Breast epithelium (tissue), 3 donors: Measurements from ENCODE around the gene HRH1.

Source experiments
- POLR2A ChIP-seq: fragments of 450-650 bp; IDR thresholded peaks from one replicate; pipeline ENCODE4 v1.6.1; 2016; ENCODE audit warnings: antibody characterized with exemption, mild to moderate bottlenecking, moderate library complexity
- TF ChIP-seq, protein P1 (sequence below), 3 donors: fragments of 450-650 bp; IDR thresholded peaks; one replicate each; pipeline ENCODE4 v1.5.1; 2016 to 2017; ENCODE audit warnings: antibody characterized with exemption in 3 of 3, mild to moderate bottlenecking in 3 of 3, moderate library complexity in 3 of 3

DNA sequence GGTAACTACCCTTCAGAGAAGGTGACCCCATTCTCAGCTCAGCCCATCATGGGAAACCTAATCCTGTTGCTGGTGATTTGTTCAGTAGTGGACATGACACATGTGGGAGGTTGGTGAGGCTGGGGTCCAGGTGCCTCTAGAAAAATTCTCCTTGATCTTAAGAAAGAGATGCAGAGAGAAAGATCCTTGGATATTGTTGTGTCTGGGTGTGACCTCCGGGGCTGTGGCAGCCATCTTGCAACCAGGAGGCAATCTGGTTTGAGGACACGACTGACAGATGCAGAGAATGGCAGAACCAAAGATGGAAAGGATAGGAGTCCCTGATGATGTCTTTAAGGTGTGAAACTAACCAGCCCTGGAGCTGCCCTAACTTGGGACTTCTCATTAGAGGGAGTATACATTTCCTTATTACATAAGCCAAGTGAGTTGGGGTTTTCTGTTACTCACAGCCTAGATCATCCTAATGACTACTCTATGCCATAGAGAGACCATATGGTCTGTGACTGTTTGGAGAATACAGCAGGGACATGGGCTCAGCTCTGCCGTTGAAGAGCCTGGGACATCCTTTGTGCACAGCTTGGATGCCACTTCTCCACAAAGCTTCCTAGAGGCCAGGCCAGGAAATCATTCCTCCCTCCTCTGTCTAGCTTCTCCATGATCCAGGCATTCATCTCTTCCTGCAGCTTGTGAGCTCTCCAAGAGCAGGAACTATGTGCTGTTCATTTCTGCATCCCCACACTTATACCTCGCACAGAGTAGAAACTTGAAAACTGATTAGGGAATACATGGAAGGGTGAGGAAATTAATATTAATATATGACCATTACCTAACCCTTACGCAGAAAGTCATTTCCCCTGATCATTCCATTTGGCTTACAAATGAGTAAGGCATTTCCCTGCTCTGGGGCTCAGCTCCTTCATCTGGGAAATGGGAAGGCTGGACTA is 45.9 kb downstream of the HRH1 start:
- no peak for TF ChIP-seq POLR2A
- TF ChIP-seq, protein P1, sequence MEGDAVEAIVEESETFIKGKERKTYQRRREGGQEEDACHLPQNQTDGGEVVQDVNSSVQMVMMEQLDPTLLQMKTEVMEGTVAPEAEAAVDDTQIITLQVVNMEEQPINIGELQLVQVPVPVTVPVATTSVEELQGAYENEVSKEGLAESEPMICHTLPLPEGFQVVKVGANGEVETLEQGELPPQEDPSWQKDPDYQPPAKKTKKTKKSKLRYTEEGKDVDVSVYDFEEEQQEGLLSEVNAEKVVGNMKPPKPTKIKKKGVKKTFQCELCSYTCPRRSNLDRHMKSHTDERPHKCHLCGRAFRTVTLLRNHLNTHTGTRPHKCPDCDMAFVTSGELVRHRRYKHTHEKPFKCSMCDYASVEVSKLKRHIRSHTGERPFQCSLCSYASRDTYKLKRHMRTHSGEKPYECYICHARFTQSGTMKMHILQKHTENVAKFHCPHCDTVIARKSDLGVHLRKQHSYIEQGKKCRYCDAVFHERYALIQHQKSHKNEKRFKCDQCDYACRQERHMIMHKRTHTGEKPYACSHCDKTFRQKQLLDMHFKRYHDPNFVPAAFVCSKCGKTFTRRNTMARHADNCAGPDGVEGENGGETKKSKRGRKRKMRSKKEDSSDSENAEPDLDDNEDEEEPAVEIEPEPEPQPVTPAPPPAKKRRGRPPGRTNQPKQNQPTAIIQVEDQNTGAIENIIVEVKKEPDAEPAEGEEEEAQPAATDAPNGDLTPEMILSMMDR (IDR thresholded peaks at IDR 0.05), result no peak
